K562 (cell line): ENCODE data around the gene RBM18. TPM values are rescaled to one million over a fixed set of nuclear protein-coding genes. Genes with fewer than 3 reads are reported as not detected.

ENCODE experiments used
- ATAC-seq: fragments of 200-7000 bp; cut with Tn5 transposase; 3 replicates; pipeline ENCODE4 v1.9.1; 2020; ENCODE audit warnings: moderate library complexity
- BruUV-seq: library from RNA; stranded (reverse); fragments of 400-500 nt; replicated peaks from 2 replicates; lab custom pipeline; 2021; lab: Mats Ljungman, UMichigan
- CTCF ChIA-PET: fragments of 300-600 bp; formaldehyde crosslinking; extraction: SDS; loops from one replicate; lab custom pipeline; 2021; ENCODE audit warnings: low intra/inter-chr PET ratio; lab: Yijun Ruan, JAX
- POLR2A ChIA-PET: fragments of 300-600, 350-650 bp; sonication (Branson Sonifier 250); formaldehyde crosslinking; extraction: SDS; loops from one replicate; lab custom pipeline; 2021; ENCODE audit warnings: antibody characterized with exemption, inconsistent platforms; lab: Yijun Ruan, JAX
- DNase-seq, 4 experiments: peaks; one replicate each; pipeline versions ENCODE4 v3.0.0 to v3.0.0-alpha.2; 2011 to 2018; ENCODE audit warnings: low spot score in 3 of 4, mixed read lengths in 3 of 4; ENCODE audit errors: extremely low read depth in 1 of 4
- FAIRE-seq: peaks from 2 replicates; lab custom pipeline; 2011; peaks lifted over from hg19 to GRCh38; lab: Jason Lieb, UNC
- H2AFZ ChIP-seq: 2 replicates; pipeline ENCODE4 v1.6.0; 2011; ENCODE audit warnings: low read depth, low read length, control low read depth, inconsistent platforms
- H3K27ac ChIP-seq: fragments of 200-600 bp; 3 replicates; pipeline ENCODE4 v1.8.0; 2011; ENCODE audit warnings: low read depth, mild to moderate bottlenecking, control low read depth, inconsistent platforms, low read length, moderate library complexity, mixed read lengths; ENCODE audit errors: extremely low read depth
- H3K27me3 ChIP-seq, 2 experiments: fragments of 300-600 bp in 1 of 2; 2 replicates in 1 of 2; 3 replicates in 1 of 2; pipeline versions ENCODE4 v1.6.0 to v1.8.0; 2011; ENCODE audit warnings: inconsistent platforms in 2 of 2, low read length in 2 of 2, mild to moderate bottlenecking in 1 of 2, mixed read lengths in 1 of 2, moderate library complexity in 1 of 2; ENCODE audit not compliant: control insufficient read depth in 2 of 2, insufficient read depth in 2 of 2
- H3K36me3 ChIP-seq: fragments of 300-600 bp; 3 replicates; pipeline ENCODE4 v1.8.0; 2011; ENCODE audit warnings: mild to moderate bottlenecking, low read length, inconsistent platforms; ENCODE audit not compliant: control insufficient read depth, insufficient read depth
- H3K4me1 ChIP-seq, 2 experiments: fragments of 200-600 bp in 1 of 2; replicated peaks in 1 of 2; 2 replicates in 1 of 2; 3 replicates in 1 of 2; pipeline versions ENCODE4 v1.5.1 to v1.8.0; 2011; ENCODE audit warnings: inconsistent platforms in 2 of 2, low read length in 2 of 2, mild to moderate bottlenecking in 1 of 2, mixed read lengths in 1 of 2, moderate library complexity in 1 of 2; ENCODE audit not compliant: control insufficient read depth in 2 of 2, insufficient read depth in 2 of 2
- H3K4me2 ChIP-seq: 2 replicates; pipeline ENCODE4 v1.6.1; 2011; ENCODE audit warnings: low read length, control low read depth, inconsistent platforms, mixed read lengths; ENCODE audit not compliant: insufficient read depth
- H3K4me3 ChIP-seq: fragments of 200-600 bp; sonication (generic), shearing (Covaris generic); 2 replicates; pipeline ENCODE4 v1.5.1; 2016; ENCODE audit warnings: control low read depth, inconsistent platforms
- H3K79me2 ChIP-seq: fragments of 200-600 bp; 3 replicates; pipeline ENCODE4 v1.8.0; 2011; ENCODE audit warnings: low read length, inconsistent platforms; ENCODE audit not compliant: control insufficient read depth, insufficient read depth
- H3K9ac ChIP-seq, 2 experiments: 2 replicates each; pipeline versions ENCODE4 v1.6.0 to v1.6.1; 2011; ENCODE audit warnings: low read depth in 2 of 2, low read length in 2 of 2, control low read depth in 1 of 2, inconsistent platforms in 1 of 2, mild to moderate bottlenecking in 1 of 2, mixed read lengths in 1 of 2; ENCODE audit not compliant: insufficient read depth in 1 of 2
- H3K9me1 ChIP-seq: one replicate; pipeline ENCODE4 v1.6.0; 2011; ENCODE audit warnings: inconsistent platforms, mild to moderate bottlenecking, low read length, moderate library complexity; ENCODE audit not compliant: control insufficient read depth, insufficient read depth
- H3K9me3 ChIP-seq: replicated peaks from 2 replicates; pipeline ENCODE4 v1.5.1; 2011; ENCODE audit warnings: low read depth, low read length, inconsistent platforms; ENCODE audit not compliant: control insufficient read depth, insufficient read depth
- H4K20me1 ChIP-seq: replicated peaks from 2 replicates; pipeline ENCODE4 v1.6.1; 2011; ENCODE audit warnings: low read length, inconsistent platforms, mixed read lengths; ENCODE audit not compliant: control insufficient read depth, insufficient read depth
- ATF6 ChIP-seq: sonication (generic); formaldehyde crosslinking; IDR thresholded peaks from 2 replicates; pipeline ENCODE4 v1.4.0; 2020; ENCODE audit warnings: mild to moderate bottlenecking, missing genetic modification reagents
- BHLHE40 ChIP-seq: IDR thresholded peaks from 2 replicates; pipeline ENCODE4 v1.6.1; 2011; ENCODE audit warnings: low read length, improper control_type of control experiment
- NFIC ChIP-seq: fragments of 450-650 bp; IDR thresholded peaks from 2 replicates; pipeline ENCODE4 v1.6.1; 2017; ENCODE audit warnings: mild to moderate bottlenecking, inconsistent platforms
- PBX2 ChIP-seq, 2 experiments: IDR thresholded peaks in 1 of 2; conservative IDR thresholded peaks in 1 of 2; 2 replicates each; pipeline ENCODE4 v1.6.1; 2016; ENCODE audit warnings: low read depth in 2 of 2, mild to moderate bottlenecking in 1 of 2, missing compliant biosample characterization in 1 of 2, missing genetic modification characterization in 1 of 2, moderate library complexity in 1 of 2
- PHF21A ChIP-seq: fragments of 450-650 bp; IDR thresholded peaks from 2 replicates; pipeline ENCODE4 v1.6.1; 2017; ENCODE audit warnings: low read depth, borderline replicate concordance
- TOE1 ChIP-seq, 2 experiments: fragments of 450-650 bp in 1 of 2; sonication (generic) in 1 of 2; formaldehyde crosslinking in 1 of 2; IDR thresholded peaks; 2 replicates each; pipeline versions ENCODE4 v1.7.1 to v1.8.0; 2016 to 2022; ENCODE audit warnings: borderline replicate concordance in 2 of 2, mild to moderate bottlenecking in 2 of 2, antibody characterized with exemption in 1 of 2, inconsistent platforms in 1 of 2, low read depth in 1 of 2, missing genetic modification reagents in 1 of 2, moderate library complexity in 1 of 2
- ZC3H4 ChIP-seq: sonication (generic); formaldehyde crosslinking; IDR thresholded peaks from 2 replicates; pipeline ENCODE4 v1.9.0; 2021; ENCODE audit warnings: missing genetic modification reagents, borderline replicate concordance
- ZNF347 ChIP-seq: fragments of 450-650 bp; formaldehyde crosslinking; IDR thresholded peaks from 2 replicates; pipeline ENCODE4 v1.4.0; 2020; ENCODE audit warnings: low read depth, mild to moderate bottlenecking, moderate library complexity
- ZNF507 ChIP-seq: conservative IDR thresholded peaks from 2 replicates; pipeline ENCODE4 v1.6.1; 2017; ENCODE audit warnings: missing genetic modification characterization, missing compliant biosample characterization
- WGBS: fragments of 100-300 bp; shearing (Covaris generic); methylation state at CpG from one replicate; pipeline ENCODE4 v1.1.6; 2016; ENCODE audit warnings: low coverage, mixed read lengths; ENCODE audit not compliant: insufficient coverage; ENCODE audit errors: missing lambda C conversion rate; 5-methylcytosine and 5-hydroxymethylcytosine counted together
- in situ Hi-C: fragments of 300-500 bp; cut with MboI; formaldehyde crosslinking; loops from 4 replicates; pipeline ENCODE4 v1.15.0; 2018; ENCODE audit warnings: inconsistent platforms, mixed read lengths
- intact Hi-C: fragments of 100-400 bp; cut with micrococcal nuclease; formaldehyde crosslinking; loops from 2 replicates; pipeline ENCODE4 v1.14.2; 2022
- polyA plus RNA-seq, 8 experiments: library from polyadenylated mRNA; depleted of rRNA in 4 of 8; stranded (reverse) in 5 of 8; unstranded in 3 of 8; fragments of >200 nt; fragmentation: Nextera tagmentation in 2 of 8; fragmentation: Illumina TruSeq in 1 of 8; extraction: Ambion mirVana in 2 of 8; extraction: Trizol in 1 of 8; gene quantifications; 2 replicates each; pipeline versions ENCODE4 v1.2.1 to v1.2.3, GENCODE V29; 2011 to 2014; ENCODE audit warnings: inconsistent platforms in 1 of 8, missing spikeins in 1 of 8
- total RNA-seq, 7 experiments: library from RNA; depleted of rRNA in 6 of 7; stranded (reverse); fragments of >200 nt in 6 of 7; fragmentation: Illumina TruSeq in 2 of 7; extraction: Trizol in 2 of 7; gene quantifications; 2 replicates each; pipeline versions ENCODE4 v1.2.1 to v1.2.3, GENCODE V29; 2011 to 2021; ENCODE audit warnings: low replicate concordance in 1 of 7

RBM18 gene
- total and polyA plus RNA-seq, 9 of the 15 experiments (the other 6 are each of a cell fraction or from before 2014, with no cell fraction given), result 7.9 to 86.3 (median 34.0) TPM

GRCh38 chr9:122197882-122198281 lies 66.8 kb downstream of the RBM18 start:
- H3K9me1 ChIP-seq, result peaks cover 2% of the 10 kb centered on the region
- intact Hi-C loops, result no loop called here
- TF ChIP-seq NFIC (peak; percentile 39; the same call in 1 of the 2 replicates), PHF21A (no peak)
- TF ChIP-seq, all 486 proteins: peak for 1
- in situ Hi-C loops, result no loop called here
- Histone ChIP-seq H3K27ac (no peak overlapping the region), H3K9me3 (no peaks in the 10 kb centered on the region), H3K27me3 (no peaks in the 10 kb centered on the region), H2AFZ (no peak overlapping the region), H3K9ac (no peak overlapping the region), H4K20me1 (no peaks in the 10 kb centered on the region), H3K4me3 (no peak overlapping the region), H3K36me3 (peaks cover 7% of the 10 kb centered on the region; the same call in 2 of the 3 replicates), H3K4me2 (no peak overlapping the region), H3K4me1 (no peaks in the 10 kb centered on the region), H3K79me2 (no peaks in the 10 kb centered on the region)
- CTCF ChIA-PET, result no interaction called here
- WGBS, result 63% methylated on average over 4 of the region's 4 CpGs
- POLR2A ChIA-PET, result interaction anchor here (1.0 kb wide), 1 partner anchor 9 kb away, joined by 3 read pairs; no protein-coding TSS in a partner anchor
- DNase-seq (no peak), ATAC-seq (no peak), FAIRE-seq (no peak)
- BruUV-seq, result no TSS peak

GRCh38 chr9:122197426-122197825 lies 67.2 kb downstream of the RBM18 start:
- no peak overlapping the region for H3K4me3 ChIP-seq
- H3K27me3 ChIP-seq, result no peaks in the 10 kb centered on the region
- intact Hi-C loops (no loop called here), in situ Hi-C loops (no loop called here)
- ATAC-seq (no peak), FAIRE-seq (no peak), DNase-seq (no peak)
- no peak overlapping the region for H2AFZ ChIP-seq
- ChIA-PET CTCF (no interaction called here), POLR2A (interaction anchor here (1.0 kb wide), 1 partner anchor 10 kb away, joined by 3 read pairs; no protein-coding TSS in a partner anchor)
- no peaks in the 10 kb centered on the region for H3K4me1 ChIP-seq
- H3K27ac ChIP-seq, result no peak overlapping the region
- no peaks in the 10 kb centered on the region for H3K79me2 ChIP-seq
- peaks cover 5% of the 10 kb centered on the region; the same call in 2 of the 3 replicates for H3K36me3 ChIP-seq
- H3K9me3 ChIP-seq, result no peaks in the 10 kb centered on the region
- no peaks in the 10 kb centered on the region for H4K20me1 ChIP-seq
- WGBS, result 60% methylated on average over 7 of the region's 7 CpGs
- peaks cover 2% of the 10 kb centered on the region for H3K9me1 ChIP-seq
- H3K4me2 ChIP-seq, result no peak overlapping the region
- BruUV-seq, result no TSS peak
- H3K9ac ChIP-seq, result no peak overlapping the region
- TF ChIP-seq ZNF507 (tag) (no peak), TOE1 (IDR thresholded peaks at IDR 0.05; ENCODE audit: borderline replicate concordance) (no peak), TOE1 (CRISPR knock-in tag; IDR thresholded peaks at IDR 0.05; ENCODE audit: borderline replicate concordance, low read depth) (no peak), PBX2 (CRISPR knock-in tag; IDR thresholded peaks at IDR 0.05; ENCODE audit: low read depth) (no peak), PBX2 (tag; conservative IDR thresholded peaks at IDR 0.05; ENCODE audit: low read depth) (no peak), ZC3H4 (no peak), BHLHE40 (no peak), ZNF347 (CRISPR knock-in tag) (no peak), ATF6 (no peak)
